Tibial artery (tissue), 4 donors: ENCODE measurements around the gene MDK.
A peak's percentile ranks its signal among the peaks of the same experiment; 100 is the strongest.

Source experiments
- DNase-seq, 2 donors: peaks; one replicate each; pipeline ENCODE4 v3.0.0-alpha.2; 2019
- H3K27ac ChIP-seq, 2 donors: fragments of 200-600 bp; sonication (generic) in 1 of 2; 1 replicate in 1 of 2; 2 replicates in 1 of 2; pipeline ENCODE4 v1.5.1; 2018 to 2019; ENCODE audit warnings: mild to moderate bottlenecking in 1 of 2
- H3K27me3 ChIP-seq, 2 donors: fragments of 200-600 bp; sonication (generic) in 1 of 2; one replicate each; pipeline versions ENCODE4 v1.5.1 to v1.6.0; 2016 to 2019
- H3K36me3 ChIP-seq, 3 donors: fragments of 200-600 bp; sonication (generic) in 2 of 3; one replicate each; pipeline ENCODE4 v1.5.1; 2016 to 2019; ENCODE audit warnings: mild to moderate bottlenecking in 2 of 3
- H3K4me1 ChIP-seq, 4 donors: fragments of 200-600 bp; sonication (generic) in 2 of 4; 1 replicate in 3 of 4; 2 replicates in 1 of 4; pipeline ENCODE4 v1.5.1; 2016 to 2019
- H3K4me3 ChIP-seq, 2 donors: fragments of 200-600 bp; sonication (generic) in 1 of 2; 1 replicate in 1 of 2; 2 replicates in 1 of 2; pipeline ENCODE4 v1.5.1; 2018 to 2019; ENCODE audit warnings: mild to moderate bottlenecking in 2 of 2
- H3K9me3 ChIP-seq, 3 donors: fragments of 200-600 bp; sonication (generic) in 1 of 3; one replicate each; pipeline ENCODE4 v1.5.1; 2016 to 2019
- CTCF ChIP-seq, 2 experiments: fragments of 200-600 bp in 1 of 2; fragments of 450-650 bp in 1 of 2; IDR thresholded peaks; one replicate each; pipeline ENCODE4 v1.5.1; 2017 to 2019; ENCODE audit warnings: antibody characterized with exemption in 2 of 2, mild to moderate bottlenecking in 1 of 2, moderate library complexity in 1 of 2
- intact Hi-C: fragments of 100-400 bp; cut with DNase I; formaldehyde crosslinking; loops from one replicate; pipeline ENCODE4 v1.15.0; 2023; ENCODE audit warnings: low total_unique reads

The MDK gene

GRCh38 chr11:46338988-46339666, 42.3 kb upstream of the MDK start:
- peaks cover 0 to 12% (median 5%) of the 10 kb centered on the region in 4 donors for H3K4me1 ChIP-seq
- peak overlapping the region; percentile 1 to 22 for H3K4me3 ChIP-seq
- intact Hi-C loops: no loop called here
- no peaks in the 10 kb centered on the region for H3K9me3 ChIP-seq
- TF ChIP-seq CTCF (IDR thresholded peaks at IDR 0.05): no peak
- DNase-seq: no peak
- peaks cover 0 to 33% of the 10 kb centered on the region in 2 donors for H3K27me3 ChIP-seq
- no peaks in the 10 kb centered on the region for H3K36me3 ChIP-seq
- no peak overlapping the region for H3K27ac ChIP-seq

- intact Hi-C loops: no loop called here
- H3K4me1 ChIP-seq: peaks cover 0 to 12% (median 5%) of the 10 kb centered on the region in 4 donors
- no peak for TF ChIP-seq CTCF (IDR thresholded peaks at IDR 0.05)
- H3K4me3 ChIP-seq: no peak overlapping the region
- H3K27me3 ChIP-seq: peaks cover 0 to 26% of the 10 kb centered on the region in 2 donors
- H3K9me3 ChIP-seq: no peaks in the 10 kb centered on the region
- no peak overlapping the region for H3K27ac ChIP-seq
- DNase-seq: no peak
- no peaks in the 10 kb centered on the region for H3K36me3 ChIP-seq
These were observed 41.7 kb upstream of the MDK start for GRCh38 chr11:46339816-46340215.

GRCh38 chr11:46341454-46341853, 40.0 kb upstream of the MDK start:
- no peak overlapping the region for H3K4me3 ChIP-seq
- no peak for DNase-seq
- peaks cover 0 to 15% (median 6%) of the 10 kb centered on the region in 4 donors for H3K4me1 ChIP-seq
- TF ChIP-seq CTCF (IDR thresholded peaks at IDR 0.05): no peak
- H3K9me3 ChIP-seq: no peaks in the 10 kb centered on the region
- H3K36me3 ChIP-seq: no peaks in the 10 kb centered on the region
- intact Hi-C loops: no loop called here
- peaks cover 0 to 12% of the 10 kb centered on the region in 2 donors for H3K27me3 ChIP-seq
- H3K27ac ChIP-seq: no peak overlapping the region

GRCh38 chr11:46342239-46342638, 39.2 kb upstream of the MDK start:
- Histone ChIP-seq H3K9me3 (no peaks in the 10 kb centered on the region), H3K27ac (no peak overlapping the region), H3K4me1 (peaks cover 0 to 22% (median 8%) of the 10 kb centered on the region in 4 donors), H3K4me3 (no peak overlapping the region), H3K36me3 (no peaks in the 10 kb centered on the region), H3K27me3 (peaks cover 0 to 7% of the 10 kb centered on the region in 2 donors)
- TF ChIP-seq CTCF (IDR thresholded peaks at IDR 0.05): no peak
- intact Hi-C loops: no loop called here
- DNase-seq: no peak

- H3K36me3 ChIP-seq: no peaks in the 10 kb centered on the region
- intact Hi-C loops: no loop called here
- H3K27ac ChIP-seq: no peak overlapping the region
- DNase-seq: no peak
- no peak overlapping the region for H3K4me3 ChIP-seq
- H3K4me1 ChIP-seq: peaks cover 0 to 31% (median 15%) of the 10 kb centered on the region in 4 donors
- no peaks in the 10 kb centered on the region for H3K27me3 ChIP-seq
- no peaks in the 10 kb centered on the region for H3K9me3 ChIP-seq
- no peak for TF ChIP-seq CTCF (IDR thresholded peaks at IDR 0.05)
These were observed 37.9 kb upstream of the MDK start for GRCh38 chr11:46343520-46343919.
